ENCODE measurements around the gene OR9G1.
"Not testable (repeated sequence)": the region's sequence is repeated elsewhere in the genome, so short reads cannot be mapped to it uniquely, and the experiment has no call there.

Gene OR9G1, protein sequence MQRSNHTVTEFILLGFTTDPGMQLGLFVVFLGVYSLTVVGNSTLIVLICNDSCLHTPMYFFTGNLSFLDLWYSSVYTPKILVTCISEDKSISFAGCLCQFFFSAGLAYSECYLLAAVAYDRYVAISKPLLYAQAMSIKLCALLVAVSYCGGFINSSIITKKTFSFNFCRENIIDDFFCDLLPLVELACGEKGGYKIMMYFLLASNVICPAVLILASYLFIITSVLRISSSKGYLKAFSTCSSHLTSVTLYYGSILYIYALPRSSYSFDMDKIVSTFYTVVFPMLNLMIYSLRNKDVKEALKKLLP

DNA sequence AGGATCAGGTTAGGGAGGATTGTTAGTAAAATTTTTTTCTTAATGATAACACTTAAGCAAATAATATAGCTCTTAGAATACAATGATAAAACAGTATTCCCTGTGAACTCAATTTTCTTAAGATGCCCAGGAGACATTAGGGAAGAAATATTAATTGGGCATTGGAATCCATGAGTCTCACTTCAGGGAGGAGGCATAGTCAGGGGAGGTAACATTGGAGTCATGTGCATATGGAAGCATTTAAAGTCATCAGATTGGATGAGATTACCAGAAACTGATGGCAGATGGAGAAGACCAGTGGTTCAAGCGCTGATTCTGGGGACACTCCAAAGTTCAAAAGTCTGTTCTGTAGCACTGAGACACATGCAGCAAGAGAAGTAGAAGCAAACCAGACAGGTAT lies at the start of gene OR9G1:
Gene OR9G1 (plus strand): TSS at position 301 of the 400 bp plus-strand sequence. CDS start 1,293 bp downstream, outside the sequence.
- DNase-seq (ENCODE audit: low read depth): no peak

DNA sequence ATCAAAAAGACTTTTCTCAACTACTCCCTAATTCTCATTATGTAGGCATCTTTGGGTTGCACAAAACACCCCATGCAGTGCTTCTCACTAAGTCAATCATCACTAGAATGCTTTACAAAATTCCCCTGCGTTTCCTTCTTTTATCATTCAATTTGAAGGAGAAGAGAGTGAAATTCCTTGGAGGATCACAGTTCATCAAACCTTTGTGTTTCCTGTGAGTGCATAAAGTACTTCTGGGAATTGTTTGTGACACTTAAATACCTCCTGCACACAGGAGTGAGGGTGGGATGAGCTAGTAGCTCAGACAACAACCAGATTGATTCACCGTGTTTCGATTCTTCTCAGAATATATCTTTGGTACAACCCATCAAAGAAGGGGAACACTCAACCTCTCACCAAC lies 39.1 kb upstream of the OR9G1 start:
- no peak for DNase-seq (ENCODE audit: low read depth)

DNA sequence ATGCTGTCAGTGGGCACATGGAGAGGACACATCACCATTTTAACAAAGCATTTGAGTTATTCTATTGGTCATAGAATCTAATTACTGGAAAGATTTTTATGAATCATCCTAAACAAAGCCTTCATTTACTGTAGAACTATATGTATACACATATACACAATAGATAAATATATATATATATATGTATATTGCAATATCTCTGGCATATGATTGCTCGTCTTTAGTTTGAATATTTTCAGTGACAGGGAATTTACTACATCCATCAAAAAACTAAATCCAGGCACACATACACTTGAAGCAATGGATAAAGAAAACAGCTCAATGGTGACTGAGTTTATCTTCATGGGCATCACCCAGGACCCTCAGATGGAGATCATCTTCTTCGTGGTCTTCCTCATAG lies 35.5 kb upstream of the OR9G1 start, which contains the start of gene OR5AR1:
Gene OR5AR1 (plus strand): TSS at position 301 of the 400 bp plus-strand sequence. CDS start 0 bp downstream, at position 301.
- no peak for DNase-seq (ENCODE audit: low read depth)

DNA sequence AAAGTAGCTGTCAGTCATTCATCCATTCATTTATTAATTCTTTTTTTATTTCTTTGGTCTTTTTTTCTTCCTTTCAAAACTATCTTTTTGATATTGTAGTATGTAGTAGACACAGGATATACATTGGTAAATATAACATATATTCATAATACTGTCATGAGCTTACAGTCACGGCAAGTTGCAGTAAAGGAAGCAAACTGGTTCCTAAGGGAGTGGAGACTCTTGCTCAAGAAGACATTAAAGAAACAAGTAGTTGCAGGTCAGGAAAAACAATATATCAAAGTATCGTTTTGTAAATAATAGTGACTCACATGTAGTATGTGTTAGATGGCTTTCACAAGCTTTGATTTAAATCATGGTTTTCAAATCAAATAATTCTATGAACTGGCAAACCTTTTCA lies 27.9 kb upstream of the OR9G1 start:
- DNase-seq (ENCODE audit: low read depth): no peak

DNA sequence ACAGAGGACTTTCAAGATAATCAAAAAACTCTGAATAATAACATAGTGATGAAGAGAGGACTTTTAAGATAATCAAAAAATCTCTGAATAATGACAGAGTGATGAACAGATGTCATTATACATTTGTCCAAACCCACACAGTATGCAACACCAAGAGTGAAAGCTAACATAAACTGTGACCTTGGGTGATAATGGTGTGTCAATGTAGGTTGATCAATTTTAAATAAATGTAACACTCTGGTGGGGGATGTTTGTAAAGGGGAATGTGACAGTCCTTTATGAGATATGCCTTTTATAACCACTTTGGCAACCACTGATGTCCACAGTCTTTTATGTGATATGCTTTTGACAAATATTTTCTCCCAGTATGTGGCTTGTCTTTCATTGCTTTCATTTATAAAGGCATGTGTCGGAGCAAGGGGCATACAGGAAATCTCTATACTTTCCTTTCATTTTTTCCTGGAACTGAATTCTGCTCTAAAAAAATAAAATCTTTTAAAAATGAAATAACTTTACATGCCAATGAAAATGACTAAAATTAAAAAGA lies 10.3 kb upstream of the OR9G1 start:
- DNase-seq (ENCODE audit: low read depth): no peak

DNA sequence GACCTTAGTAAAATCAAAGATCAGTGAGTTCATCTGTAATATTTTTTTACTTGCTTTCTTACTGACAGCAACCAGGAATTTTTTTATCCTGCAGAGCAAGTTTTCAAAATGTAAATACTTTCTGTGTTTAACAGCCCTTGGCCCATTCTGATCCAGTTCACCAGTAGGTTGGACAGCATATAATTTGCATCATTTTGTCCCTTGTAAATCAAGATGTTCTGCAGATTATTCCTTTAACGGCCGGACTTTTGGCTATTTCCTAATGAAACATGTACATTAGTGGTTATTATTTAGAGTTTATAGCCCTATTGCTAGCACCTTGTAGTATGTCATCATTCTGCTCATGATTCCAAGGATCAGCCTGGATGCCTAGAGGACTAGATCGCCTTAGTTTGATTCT lies 7.7 kb upstream of the OR9G1 start:
- DNase-seq (ENCODE audit: low read depth): not testable (repeated sequence)

DNA sequence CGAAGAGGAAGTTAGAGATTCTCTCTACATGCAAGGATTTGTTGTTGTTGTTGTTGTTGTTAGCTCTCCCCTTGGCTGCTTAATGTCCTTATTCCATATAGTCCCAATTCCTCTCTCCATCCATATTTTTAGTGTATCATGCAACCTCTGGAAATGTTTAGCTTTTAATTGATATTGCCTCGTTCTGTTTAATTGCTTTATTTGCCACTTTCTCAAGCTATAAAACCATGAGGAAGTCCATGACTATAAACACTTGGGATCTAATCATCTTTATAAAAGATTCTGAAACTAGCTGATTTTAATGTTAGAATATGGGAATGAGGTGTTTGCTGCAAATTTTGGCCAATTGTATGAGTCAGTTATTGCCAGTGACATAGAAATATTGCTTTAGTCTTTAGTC lies 5.5 kb upstream of the OR9G1 start:
- DNase-seq (ENCODE audit: low read depth): no peak

DNA sequence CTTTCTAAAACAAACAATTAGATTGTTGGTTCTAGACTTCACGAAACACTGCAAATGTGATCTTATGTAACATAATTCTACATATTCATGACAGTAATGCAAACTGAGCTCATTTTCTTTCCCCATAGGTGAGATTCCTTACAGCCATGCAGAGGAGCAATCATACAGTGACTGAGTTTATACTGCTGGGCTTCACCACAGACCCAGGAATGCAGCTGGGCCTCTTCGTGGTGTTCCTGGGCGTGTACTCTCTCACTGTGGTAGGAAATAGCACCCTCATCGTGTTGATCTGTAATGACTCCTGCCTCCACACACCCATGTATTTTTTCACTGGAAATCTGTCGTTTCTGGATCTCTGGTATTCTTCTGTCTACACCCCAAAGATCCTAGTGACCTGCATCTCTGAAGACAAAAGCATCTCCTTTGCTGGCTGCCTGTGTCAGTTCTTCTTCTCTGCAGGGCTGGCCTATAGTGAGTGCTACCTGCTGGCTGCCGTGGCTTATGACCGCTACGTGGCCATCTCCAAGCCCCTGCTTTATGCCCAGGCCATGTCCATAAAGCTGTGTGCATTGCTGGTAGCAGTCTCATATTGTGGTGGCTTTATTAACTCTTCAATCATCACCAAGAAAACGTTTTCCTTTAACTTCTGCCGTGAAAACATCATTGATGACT lies 1.5 kb downstream of the OR9G1 start:
- no peak for DNase-seq (ENCODE audit: low read depth)

DNA sequence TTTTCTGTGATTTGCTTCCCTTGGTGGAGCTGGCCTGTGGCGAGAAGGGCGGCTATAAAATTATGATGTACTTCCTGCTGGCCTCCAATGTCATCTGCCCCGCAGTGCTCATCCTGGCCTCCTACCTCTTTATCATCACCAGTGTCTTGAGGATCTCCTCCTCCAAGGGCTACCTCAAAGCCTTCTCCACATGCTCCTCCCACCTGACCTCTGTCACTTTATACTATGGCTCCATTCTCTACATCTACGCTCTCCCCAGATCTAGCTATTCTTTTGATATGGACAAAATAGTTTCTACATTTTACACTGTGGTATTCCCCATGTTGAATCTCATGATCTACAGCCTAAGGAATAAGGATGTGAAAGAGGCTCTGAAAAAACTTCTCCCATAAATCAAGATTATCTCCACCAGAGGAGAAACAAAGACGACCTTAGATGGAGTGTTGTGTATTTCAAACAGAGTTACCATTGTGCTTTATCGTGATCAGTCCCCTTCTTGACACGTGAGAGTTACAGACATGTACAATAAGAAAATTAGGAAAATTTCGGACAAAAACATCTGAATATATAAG lies 2.1 kb downstream of the OR9G1 start:
- no peak for DNase-seq (ENCODE audit: low read depth)

DNA sequence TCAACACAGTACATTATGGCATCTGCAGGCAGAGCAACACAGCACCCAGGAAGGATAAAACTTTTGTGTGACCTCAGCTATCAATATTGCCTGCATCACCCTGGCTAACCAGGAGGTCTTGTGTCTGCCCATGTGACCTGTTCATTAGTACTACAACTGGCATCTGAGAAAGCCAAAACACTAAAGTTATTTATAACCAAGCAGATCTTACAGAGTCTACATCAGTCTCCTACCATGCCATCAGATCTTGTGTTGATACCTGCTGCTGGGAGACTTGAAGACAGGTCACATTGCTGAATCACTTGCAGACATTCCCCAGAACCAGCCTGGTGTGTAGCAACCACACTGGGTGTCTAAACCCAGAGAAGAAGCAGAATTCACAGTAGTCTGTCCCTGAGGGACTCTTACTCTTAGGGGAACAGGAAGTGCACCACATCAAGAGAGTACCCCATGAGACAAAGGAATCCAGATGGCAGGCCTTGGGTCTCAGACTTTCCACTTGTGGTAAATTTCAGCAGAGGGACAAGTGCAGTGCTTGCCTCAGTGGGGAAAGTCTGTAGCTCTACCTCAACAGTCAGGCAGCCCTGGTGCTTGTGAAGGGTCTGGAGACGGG lies 7.0 kb downstream of the OR9G1 start:
- DNase-seq (ENCODE audit: low read depth): no peak

DNA sequence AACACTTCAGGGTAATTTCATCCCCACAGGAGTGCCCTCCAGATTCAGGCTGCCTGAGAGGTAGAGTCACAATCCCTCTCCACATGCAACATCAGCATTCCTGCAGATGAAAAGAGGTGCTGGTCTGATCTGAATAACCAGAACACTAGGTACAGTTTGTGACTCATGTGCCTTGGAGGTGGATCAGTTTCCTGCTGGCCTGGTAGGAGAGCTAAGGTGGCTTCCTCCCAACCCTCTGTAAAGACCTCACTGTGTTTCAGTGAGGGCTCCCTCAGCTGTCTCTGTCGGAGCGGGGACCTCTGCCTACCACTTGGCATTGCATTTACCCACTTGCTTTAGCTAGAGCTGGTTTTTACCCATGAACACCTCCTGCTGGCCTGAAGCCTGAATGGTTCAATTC lies 7.6 kb downstream of the OR9G1 start:
- DNase-seq (ENCODE audit: low read depth): no peak

DNA sequence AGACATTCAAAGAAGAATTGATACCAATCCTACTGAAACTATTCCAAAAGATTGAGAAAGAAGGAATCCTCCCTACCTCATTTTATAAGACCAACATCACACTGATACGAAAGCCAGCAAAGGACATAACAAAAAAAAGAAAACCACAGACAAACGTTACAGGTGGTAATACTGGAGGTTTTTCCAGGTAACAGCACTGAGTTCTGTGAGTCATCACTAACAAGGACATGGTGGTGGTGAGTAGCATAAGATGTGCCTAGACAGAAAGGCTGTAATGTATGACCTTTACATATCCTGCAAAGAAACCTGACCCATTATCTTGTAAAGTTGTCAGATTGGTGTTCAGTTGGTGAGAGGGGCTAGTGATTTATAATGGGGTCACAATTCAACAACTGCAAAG lies 15.3 kb downstream of the OR9G1 start:
- DNase-seq (ENCODE audit: low read depth): no peak

DNA sequence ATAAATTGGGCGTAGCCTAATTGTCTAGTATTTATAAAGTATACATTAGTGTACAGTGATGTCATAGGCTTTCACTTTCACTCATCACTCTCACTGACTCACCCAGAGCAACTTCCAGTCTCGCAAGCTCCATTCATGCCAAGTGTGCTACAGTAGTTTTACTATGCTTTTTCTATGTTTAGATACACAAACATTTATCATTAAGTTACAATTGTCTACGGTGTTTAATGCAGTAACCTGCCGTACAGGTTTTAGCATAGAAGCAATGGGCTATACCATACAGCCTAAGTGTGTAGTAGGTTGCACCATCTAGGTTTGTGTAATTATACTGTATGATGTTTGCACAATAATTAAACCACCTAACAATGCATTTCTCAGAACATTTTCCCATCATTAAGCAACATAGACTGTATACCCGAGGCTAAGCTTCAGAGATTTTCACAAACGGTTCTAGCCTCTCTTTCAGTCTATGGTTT lies 17.5 kb downstream of the OR9G1 start:
- DNase-seq (ENCODE audit: low read depth): no peak

DNA sequence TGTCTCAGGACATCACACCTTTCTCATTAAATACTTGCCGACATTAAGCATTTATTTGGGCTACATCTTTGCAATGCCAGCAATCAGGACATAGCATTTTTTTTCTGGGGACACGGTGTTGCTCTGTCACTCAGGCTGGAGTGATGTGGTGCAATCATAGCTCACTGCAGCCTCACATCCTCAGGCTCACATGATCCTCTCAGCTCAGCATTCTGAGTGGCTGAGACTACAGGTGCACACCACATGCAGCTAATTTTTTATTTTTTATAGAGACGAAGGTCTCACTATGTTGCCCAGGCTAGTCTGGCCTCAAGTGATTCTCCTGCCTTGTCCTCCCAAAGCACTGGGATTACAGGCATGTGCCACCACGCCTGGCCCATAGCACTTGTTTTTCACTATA lies 21.6 kb downstream of the OR9G1 start:
- DNase-seq (ENCODE audit: low read depth): no peak

DNA sequence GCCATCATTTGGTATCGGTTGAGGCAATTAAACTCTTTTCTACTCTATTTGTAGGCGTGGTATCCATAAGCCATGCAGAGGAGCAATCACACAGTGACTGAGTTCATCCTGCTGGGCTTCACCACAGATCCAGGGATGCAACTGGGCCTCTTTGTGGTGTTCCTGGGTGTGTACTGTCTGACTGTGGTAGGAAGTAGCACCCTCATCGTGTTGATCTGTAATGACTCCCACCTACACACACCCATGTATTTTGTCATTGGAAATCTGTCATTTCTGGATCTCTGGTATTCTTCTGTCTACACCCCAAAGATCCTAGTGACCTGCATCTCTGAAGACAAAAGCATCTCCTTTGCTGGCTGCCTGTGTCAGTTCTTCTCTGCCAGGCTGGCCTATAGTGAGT lies 41.2 kb downstream of the OR9G1 start:
- no peak for DNase-seq (ENCODE audit: low read depth)

DNA sequence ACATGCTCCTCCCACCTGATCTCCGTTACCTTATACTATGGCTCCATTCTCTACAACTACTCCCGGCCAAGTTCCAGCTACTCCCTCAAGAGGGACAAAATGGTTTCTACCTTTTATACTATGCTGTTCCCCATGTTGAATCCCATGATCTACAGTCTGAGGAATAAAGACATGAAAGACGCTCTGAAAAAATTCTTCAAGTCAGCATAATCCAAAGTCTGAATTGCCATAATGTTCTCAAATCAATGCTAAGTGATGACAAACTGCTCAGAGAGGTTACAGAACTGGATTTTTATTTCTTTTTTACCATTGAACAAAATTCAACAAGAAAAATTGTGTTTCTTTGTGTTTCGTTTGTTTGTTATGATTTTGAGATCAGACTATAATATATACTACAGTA lies 42.0 kb downstream of the OR9G1 start:
- DNase-seq (ENCODE audit: low read depth): no peak

DNA sequence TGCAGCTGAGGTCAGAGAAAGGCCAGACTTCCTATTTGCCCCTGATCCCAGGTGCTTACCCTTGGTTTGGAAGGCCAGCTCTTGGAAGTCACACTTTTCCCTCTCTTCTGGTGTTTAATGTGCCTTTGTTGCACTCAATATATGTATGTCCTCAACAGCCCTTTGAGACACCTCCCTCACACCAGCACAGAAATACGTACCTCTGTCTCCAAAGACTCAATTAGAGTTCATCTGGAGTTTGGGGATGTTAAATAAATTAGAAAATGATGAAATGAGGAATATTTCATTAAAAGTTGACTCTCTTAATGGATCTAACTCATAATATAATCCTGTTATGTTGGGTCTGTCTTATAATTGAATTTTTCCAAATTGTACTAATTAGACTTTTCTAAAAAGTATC lies 49.7 kb downstream of the OR9G1 start, which contains the start of gene OR9G4:
Gene OR9G4 (minus strand): TSS at position 101 of the 400 bp plus-strand sequence. CDS start 4,931 bp downstream, outside the sequence.
- DNase-seq (ENCODE audit: low read depth): no peak

DNA sequence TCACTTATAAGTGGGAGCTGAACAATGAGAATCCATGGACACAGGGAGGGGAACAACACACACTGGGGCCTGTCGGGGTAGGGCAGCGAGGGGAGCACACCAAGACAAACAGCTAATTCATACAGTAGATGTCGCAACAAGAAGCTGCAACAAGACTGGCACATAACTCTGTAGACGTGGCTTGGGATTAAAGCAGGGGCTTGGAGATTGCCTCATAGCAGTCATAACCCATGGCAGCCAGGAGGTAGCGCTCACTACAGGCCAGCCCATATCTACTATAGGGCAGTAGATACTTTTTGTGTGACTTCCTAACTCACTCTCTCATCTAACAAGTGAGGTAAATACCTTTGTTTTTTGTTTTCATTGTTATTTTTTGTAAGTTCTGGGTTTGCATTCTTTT lies 51.3 kb downstream of the OR9G1 start:
- no peak for DNase-seq (ENCODE audit: low read depth)

DNA sequence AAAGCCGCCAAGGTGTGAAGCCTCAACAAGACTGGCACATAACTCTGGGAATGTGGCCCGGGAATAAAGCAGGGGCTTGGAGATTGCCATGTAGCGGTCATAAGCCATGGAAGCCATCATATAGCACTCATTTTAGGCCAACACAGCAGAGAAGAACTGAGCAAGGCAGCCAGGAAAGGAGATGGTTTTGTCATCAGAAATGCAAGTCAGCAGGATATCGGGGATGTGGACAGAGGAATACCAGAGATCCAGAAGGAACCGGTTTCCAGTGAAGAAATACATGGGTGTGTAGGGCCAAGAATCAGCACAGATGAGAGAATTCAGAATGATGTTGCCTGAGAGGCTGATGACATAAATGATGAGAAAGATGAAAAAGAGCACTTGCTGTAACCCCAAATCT lies 52.6 kb downstream of the OR9G1 start:
- DNase-seq (ENCODE audit: low read depth): no peak
